ENCODE data around the gene ELOF1. TPM values are rescaled to one million over a fixed set of nuclear protein-coding genes. Genes with fewer than 3 reads are reported as not detected.
A peak's percentile ranks its signal among the peaks of the same experiment; 100 is the strongest.

ELOF1 gene
- total and polyA plus RNA-seq, 2 of the 13 experiments (the other 11 are each of a cell fraction or from before 2014, with no cell fraction given): 14.5 to 43.2 TPM

- in situ Hi-C loops (cut with HindIII; ENCODE audit: extremely low pct_ligation_motif_present, low pct_unique_long_range_greater_than_20kb): no loop called here
- ATAC-seq: no peak
- Histone ChIP-seq H3K27ac (ENCODE audit: extremely low read length, insufficient read depth, low read length) (no peak overlapping the region), H3K79me2 (ENCODE audit: insufficient read depth, low read length) (peaks cover 32% of the 10 kb centered on the region), H3K4me3 (replicated peaks in 1 of 3; ENCODE audit: insufficient read depth in 1 of 3, low read depth in 2 of 3, low read length in 3 of 3) (no peak overlapping the region), H3K9me3 (ENCODE audit: low read length) (no peaks in the 10 kb centered on the region), H3K9ac (ENCODE audit: insufficient read depth, low read depth, low read length) (no peak overlapping the region), H4K20me1 (ENCODE audit: insufficient read depth, low read length) (no peaks in the 10 kb centered on the region), H3K27me3 (ENCODE audit: control insufficient read depth in 1 of 2, insufficient read depth in 2 of 2, low read length in 2 of 2) (no peaks in the 10 kb centered on the region), H2AFZ (ENCODE audit: low read length) (no peak overlapping the region), H3K36me3 (replicated peaks in 1 of 2; ENCODE audit: control insufficient read depth in 1 of 2, insufficient read depth in 2 of 2, low read length in 2 of 2) (peaks cover 5 to 15% of the 10 kb centered on the region in 2 experiments; a peak in 4 of 5 replicates), H3K4me2 (ENCODE audit: low read depth, low read length) (0 out of 2 replicates have a peak overlapping the region, but pooled peaks have one; percentile 1), H3K4me1 (ENCODE audit: insufficient read depth, low read length) (peaks cover 31% of the 10 kb centered on the region)
- BruUV-seq (replicated peaks): no TSS peak
- WGBS (ENCODE audit: low lambda C conversion rate): 90% methylated on average over 4 of the region's 4 CpGs
- no peak for DNase-seq (ENCODE audit: low spot score)
- CTCF ChIA-PET (ENCODE audit: low intra/inter-chr PET ratio, low total read pairs): no interaction called here
- POLR2A ChIA-PET: no interaction called here
- no peak for FAIRE-seq
- intact Hi-C loops (cut with micrococcal nuclease; ENCODE audit: unreplicated experiment): no loop called here
- TF ChIP-seq BATF2 (CRISPR knock-in tag; IDR thresholded peaks at IDR 0.05) (no peak), POGK (CRISPR knock-in tag; conservative IDR thresholded peaks at IDR 0.05) (no peak), MNT (IDR thresholded peaks at IDR 0.05) (peak; percentile 99), HOXA7 (CRISPR knock-in tag; IDR thresholded peaks at IDR 0.05) (no peak), ZNF737 (CRISPR knock-in tag; IDR thresholded peaks at IDR 0.05; ENCODE audit: borderline replicate concordance) (no peak), TEAD2 (CRISPR knock-in tag; IDR thresholded peaks at IDR 0.05) (no peak), KLF6 (CRISPR knock-in tag; IDR thresholded peaks at IDR 0.05) (no peak), JUND (CRISPR knock-in tag; IDR thresholded peaks at IDR 0.05) (no peak), ZNF263 (CRISPR knock-in tag; IDR thresholded peaks at IDR 0.05) (peak; percentile 74), NFKBIZ (CRISPR knock-in tag; IDR thresholded peaks at IDR 0.05) (no peak), TGIF2 (CRISPR knock-in tag; IDR thresholded peaks at IDR 0.05) (no peak), LRRFIP1 (CRISPR knock-in tag; conservative IDR thresholded peaks at IDR 0.05) (no peak)
These were observed 2.2 kb downstream of the ELOF1 start for GRCh38 chr19:11556634-11557420.
